Jurkat, Clone E6-1 (cell line): Measurements from ENCODE around the gene SHB.

Experiments used
- DNase-seq: peaks from one replicate; pipeline ENCODE4 v3.0.0-alpha.2; 2011; ENCODE audit warnings: low read depth, low spot score
- H3K4me3 ChIP-seq: 2 replicates; pipeline ENCODE4 v1.5.1; 2011; ENCODE audit warnings: mild to moderate bottlenecking, low read length, control low read depth, moderate library complexity

SHB gene

GRCh38 chr9:37951671-37952449, 117.2 kb downstream of the SHB start:
- DNase-seq, result no peak
- H3K4me3 ChIP-seq, result no peak overlapping the region

- no peak for DNase-seq
- no peak overlapping the region for H3K4me3 ChIP-seq
These were observed 118.5 kb downstream of the SHB start for GRCh38 chr9:37950561-37950960.

GRCh38 chr9:37949576-37949975, 119.5 kb downstream of the SHB start:
- DNase-seq, result no peak
- no peak overlapping the region for H3K4me3 ChIP-seq

- no peak overlapping the region for H3K4me3 ChIP-seq
- no peak for DNase-seq
These were observed 120.5 kb downstream of the SHB start for GRCh38 chr9:37948417-37948980.

GRCh38 chr9:37947977-37948376, 121.0 kb downstream of the SHB start:
- no peak overlapping the region for H3K4me3 ChIP-seq
- no peak for DNase-seq

- H3K4me3 ChIP-seq, result no peak overlapping the region
- DNase-seq, result no peak
These were observed 121.6 kb downstream of the SHB start for GRCh38 chr9:37947471-37947870.

GRCh38 chr9:37946971-37947370, 122.1 kb downstream of the SHB start:
- no peak for DNase-seq
- no peak overlapping the region for H3K4me3 ChIP-seq

- no peak for DNase-seq
- no peak overlapping the region for H3K4me3 ChIP-seq
These were observed 123.0 kb downstream of the SHB start for GRCh38 chr9:37946041-37946440.

GRCh38 chr9:37944671-37945481, 124.2 kb downstream of the SHB start:
- DNase-seq, result no peak
- H3K4me3 ChIP-seq, result no peak overlapping the region

GRCh38 chr9:37944266-37944650, 124.8 kb downstream of the SHB start:
- no peak overlapping the region for H3K4me3 ChIP-seq
- no peak for DNase-seq

GRCh38 chr9:37943345-37944265, 125.4 kb downstream of the SHB start:
- H3K4me3 ChIP-seq, result no peak overlapping the region
- no peak for DNase-seq

- DNase-seq, result no peak
These were observed 126.2 kb downstream of the SHB start for GRCh38 chr9:37942621-37943344.

GRCh38 chr9:37941253-37941652, 127.8 kb downstream of the SHB start:
- H3K4me3 ChIP-seq, result no peak overlapping the region
- no peak for DNase-seq

More at GRCh38 chr9:37942621-37943344, 126.2 kb downstream of the SHB start:
- no peak overlapping the region for H3K4me3 ChIP-seq

GRCh38 chr9:37939575-37940095, 129.4 kb downstream of the SHB start:
- DNase-seq, result no peak
- no peak overlapping the region for H3K4me3 ChIP-seq

GRCh38 chr9:37938121-37938891, 130.7 kb downstream of the SHB start:
- H3K4me3 ChIP-seq, result no peak overlapping the region
- no peak for DNase-seq

- H3K4me3 ChIP-seq, result no peak overlapping the region
- no peak for DNase-seq
These were observed 131.7 kb downstream of the SHB start for GRCh38 chr9:37937366-37937765.

GRCh38 chr9:37936965-37937364, 132.1 kb downstream of the SHB start:
- no peak overlapping the region for H3K4me3 ChIP-seq
- DNase-seq, result no peak

- no peak for DNase-seq
- H3K4me3 ChIP-seq, result no peak overlapping the region
These were observed 132.7 kb downstream of the SHB start for GRCh38 chr9:37936376-37936775.
